HepG2 (cell line): Measurements from ENCODE around the gene CLIC1. TPM values are rescaled to one million over a fixed set of nuclear protein-coding genes. Genes with fewer than 3 reads are reported as not detected.

Source experiments
- ATM ChIP-seq: fragments of 450-650 bp; IDR thresholded peaks from 2 replicates; pipeline ENCODE4 v1.7.1; 2017; ENCODE audit warnings: mild to moderate bottlenecking, borderline replicate concordance
- CEBPB ChIP-seq: IDR thresholded peaks from 2 replicates; pipeline ENCODE4 v1.6.1; 2011; ENCODE audit warnings: low read depth, low read length, improper control_type of control experiment, borderline replicate concordance
- CENPX ChIP-seq: sonication (generic); formaldehyde crosslinking; IDR thresholded peaks from 2 replicates; pipeline ENCODE4 v1.9.0; 2021; ENCODE audit warnings: mild to moderate bottlenecking, missing genetic modification reagents, moderate library complexity
- FIP1L1 ChIP-seq: fragments of 200-400 bp; formaldehyde crosslinking; IDR thresholded peaks from 2 replicates; pipeline ENCODE4 v1.6.1; 2018; ENCODE audit warnings: low read depth, mild to moderate bottlenecking, low read length, moderate library complexity, borderline replicate concordance; ENCODE audit not compliant: insufficient read depth
- FOXO1 ChIP-seq: sonication (generic); formaldehyde crosslinking; IDR thresholded peaks from 2 replicates; pipeline ENCODE4 v1.4.0; 2020; ENCODE audit warnings: missing genetic modification reagents
- GABPB1 ChIP-seq: IDR thresholded peaks from 2 replicates; pipeline ENCODE4 v1.6.1; 2016; ENCODE audit warnings: mild to moderate bottlenecking, missing genetic modification reagents, moderate library complexity, missing compliant biosample characterization
- HDAC2 ChIP-seq: sonication (generic); formaldehyde crosslinking; IDR thresholded peaks from 2 replicates; pipeline ENCODE4 v1.4.0; 2020; ENCODE audit warnings: missing genetic modification reagents
- JARID2 ChIP-seq: sonication (generic); formaldehyde crosslinking; IDR thresholded peaks from 2 replicates; pipeline ENCODE4 v1.8.1; 2023; ENCODE audit warnings: missing genetic modification reagents, inconsistent platforms; ENCODE audit not compliant: insufficient replicate concordance
- KLF6 ChIP-seq: IDR thresholded peaks from 2 replicates; pipeline ENCODE4 v1.8.0; 2016; ENCODE audit warnings: missing biosample characterization, missing genetic modification reagents
- MAFK ChIP-seq, 2 experiments: IDR thresholded peaks in 1 of 2; conservative IDR thresholded peaks in 1 of 2; 2 replicates each; pipeline ENCODE4 v1.6.1; 2011; ENCODE audit warnings: improper control_type of control experiment in 2 of 2, low read length in 2 of 2
- MIXL1 ChIP-seq: IDR thresholded peaks from 2 replicates; pipeline ENCODE4 v1.6.1; 2016
- RELA ChIP-seq: sonication (generic); formaldehyde crosslinking; IDR thresholded peaks from 2 replicates; pipeline ENCODE4 v1.4.0; 2020; ENCODE audit warnings: missing genetic modification reagents
- SCMH1 ChIP-seq: sonication (generic); formaldehyde crosslinking; IDR thresholded peaks from 2 replicates; pipeline ENCODE4 v1.9.0; 2021; ENCODE audit warnings: missing genetic modification reagents, mild to moderate bottlenecking, borderline replicate concordance
- TAF15 ChIP-seq: fragments of 200-400 bp; formaldehyde crosslinking; IDR thresholded peaks from one replicate; pipeline ENCODE4 v1.6.1; 2018; ENCODE audit warnings: mild to moderate bottlenecking, low read depth, low read length; ENCODE audit not compliant: poor library complexity, severe bottlenecking
- TARDBP ChIP-seq: sonication (generic); formaldehyde crosslinking; IDR thresholded peaks from 2 replicates; pipeline ENCODE4 v1.8.0; 2022; ENCODE audit warnings: mild to moderate bottlenecking, missing genetic modification reagents
- ZNF225 ChIP-seq: sonication (generic); formaldehyde crosslinking; IDR thresholded peaks from 2 replicates; pipeline ENCODE4 v1.4.0; 2020; ENCODE audit warnings: mild to moderate bottlenecking, missing genetic modification reagents
- ZNF549 ChIP-seq: sonication (generic); formaldehyde crosslinking; IDR thresholded peaks from 2 replicates; pipeline ENCODE4 v1.5.0; 2020; ENCODE audit warnings: missing genetic modification reagents
- ZNF614 ChIP-seq: IDR thresholded peaks from 2 replicates; pipeline ENCODE4 v1.6.1; 2018; ENCODE audit warnings: missing biosample characterization, missing genetic modification reagents, inconsistent platforms, borderline replicate concordance
- ZNF674 ChIP-seq: sonication (generic); formaldehyde crosslinking; IDR thresholded peaks from 2 replicates; pipeline ENCODE4 v1.5.0; 2020; ENCODE audit warnings: low read depth, mild to moderate bottlenecking, missing genetic modification reagents
- ZNF781 ChIP-seq: sonication (generic); formaldehyde crosslinking; IDR thresholded peaks from 2 replicates; pipeline ENCODE4 v1.5.1; 2020; ENCODE audit warnings: borderline replicate concordance, mild to moderate bottlenecking, missing genetic modification reagents; ENCODE audit errors: not compliant biosample characterization
- ZSCAN22 ChIP-seq: sonication (generic); formaldehyde crosslinking; IDR thresholded peaks from 2 replicates; pipeline ENCODE4 v1.4.0; 2020; ENCODE audit warnings: mild to moderate bottlenecking, missing genetic modification reagents
- polyA plus RNA-seq, 8 experiments: library from polyadenylated mRNA; depleted of rRNA in 3 of 8; stranded (reverse) in 7 of 8; unstranded in 1 of 8; fragments of >200 nt; fragmentation: Illumina TruSeq in 4 of 8; extraction: Trizol in 4 of 8; gene quantifications; 2 replicates each; pipeline versions ENCODE4 v1.2.1 to v1.2.3, GENCODE V29; 2011 to 2016; ENCODE audit warnings: low read depth in 4 of 8, missing spikeins in 1 of 8, mixed read lengths in 1 of 8; ENCODE audit not compliant: insufficient read depth in 1 of 8
- total RNA-seq, 5 experiments: library from RNA; depleted of rRNA; stranded (reverse); fragments of >200 nt; fragmentation: Illumina TruSeq; extraction: Trizol; gene quantifications; 2 replicates each; pipeline ENCODE4 v1.2.3, GENCODE V29; 2016; ENCODE audit warnings: low read depth in 1 of 5
- TF ChIP-seq, protein P1 (sequence below): sonication (generic); formaldehyde crosslinking; IDR thresholded peaks from 2 replicates; pipeline ENCODE4 v1.8.1; 2023; ENCODE audit warnings: mild to moderate bottlenecking, missing genetic modification reagents
- TF ChIP-seq, protein P2 (sequence below): sonication (generic); formaldehyde crosslinking; IDR thresholded peaks from 2 replicates; pipeline ENCODE4 v1.8.0; 2022; ENCODE audit warnings: low read depth, missing genetic modification reagents
- TF ChIP-seq, protein P3 (sequence below): sonication (generic); formaldehyde crosslinking; IDR thresholded peaks from 2 replicates; pipeline ENCODE4 v1.4.0; 2020; ENCODE audit warnings: missing genetic modification reagents
- TF ChIP-seq, protein P4 (sequence below): sonication (generic); formaldehyde crosslinking; IDR thresholded peaks from 2 replicates; pipeline ENCODE4 v1.5.0; 2020; ENCODE audit warnings: missing genetic modification reagents

CLIC1 gene
- total and polyA plus RNA-seq, 2 of the 13 experiments (the other 11 are each of a cell fraction or from before 2014, with no cell fraction given) = 602 to 891 TPM

DNA sequence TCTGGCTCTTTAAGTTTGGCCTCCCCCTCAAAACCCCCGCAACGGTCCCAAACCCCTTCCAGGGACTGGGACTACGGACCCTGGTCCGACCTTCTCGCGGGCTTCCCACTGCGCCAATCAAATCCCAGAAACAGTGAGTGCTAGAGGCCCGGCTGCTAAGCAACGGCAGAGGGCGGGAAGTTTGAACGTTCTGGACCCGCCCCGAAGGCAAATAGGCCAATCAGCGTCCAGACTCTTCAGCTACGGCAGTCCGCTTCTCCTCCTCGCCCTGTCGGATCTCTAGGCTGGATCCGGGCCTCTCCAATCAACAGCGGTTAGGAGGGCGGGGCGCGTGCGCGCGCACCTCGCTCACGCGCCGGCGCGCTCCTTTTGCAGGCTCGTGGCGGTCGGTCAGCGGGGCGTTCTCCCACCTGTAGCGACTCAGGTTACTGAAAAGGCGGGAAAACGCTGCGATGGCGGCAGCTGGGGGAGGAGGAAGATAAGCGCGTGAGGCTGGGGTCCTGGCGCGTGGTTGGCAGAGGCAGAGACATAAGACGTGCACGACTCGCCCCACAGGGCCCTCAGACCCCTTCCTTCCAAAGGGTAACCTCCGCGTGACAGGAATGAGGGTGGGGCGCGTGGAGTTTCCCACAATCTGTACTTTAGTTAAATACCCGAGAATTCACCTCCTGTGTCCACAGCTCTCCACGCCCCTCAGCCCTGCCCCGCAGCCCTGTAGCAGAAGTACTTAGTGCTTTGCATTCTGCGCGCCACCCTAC lies 3.5 kb upstream of the CLIC1 start, which contains the start of gene MSH5 (continued):
- TF ChIP-seq ZNF781 = peak; percentile 97
- peak; percentile 90 for TF ChIP-seq TARDBP
- TF ChIP-seq RELA (CRISPR knock-in tag) = no peak
- TF ChIP-seq ZSCAN22 (CRISPR knock-in tag) = peak; percentile 82; the same call in 1 of the 2 replicates
- TF ChIP-seq ZNF225 (CRISPR knock-in tag) = peak; percentile 77; the same call in 1 of the 2 replicates
- TF ChIP-seq MIXL1 = no peak; the same call in none of the 2 replicates
- TF ChIP-seq, protein P1, sequence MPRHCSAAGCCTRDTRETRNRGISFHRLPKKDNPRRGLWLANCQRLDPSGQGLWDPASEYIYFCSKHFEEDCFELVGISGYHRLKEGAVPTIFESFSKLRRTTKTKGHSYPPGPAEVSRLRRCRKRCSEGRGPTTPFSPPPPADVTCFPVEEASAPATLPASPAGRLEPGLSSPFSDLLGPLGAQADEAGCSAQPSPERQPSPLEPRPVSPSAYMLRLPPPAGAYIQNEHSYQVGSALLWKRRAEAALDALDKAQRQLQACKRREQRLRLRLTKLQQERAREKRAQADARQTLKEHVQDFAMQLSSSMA (CRISPR knock-in tag) = peak; percentile 73; the same call in 1 of the 2 replicates
- peak; percentile 53; the same call in 1 of the 2 replicates for TF ChIP-seq ZNF614 (CRISPR knock-in tag)
- TF ChIP-seq KLF6 = 0 out of 2 replicates have a peak, but pooled peaks have one; percentile 53
- no peak for TF ChIP-seq ZNF549
- TF ChIP-seq SCMH1 (CRISPR knock-in tag) = no peak
- peak; percentile 33 for TF ChIP-seq JARID2
- TF ChIP-seq ATM = no peak
- no peak; the same call in 1 of the 2 replicates for TF ChIP-seq FOXO1 (CRISPR knock-in tag)
- TF ChIP-seq CEBPB = no peak
- no peak for TF ChIP-seq MAFK (conservative IDR thresholded peaks at IDR 0.05 in 1 of 2, IDR thresholded peaks at IDR 0.05 in 1 of 2; ENCODE audit: low read length in 2 of 2)
- TF ChIP-seq HDAC2 (CRISPR knock-in tag) = peak; percentile 67
- 0 out of 2 replicates have a peak, but pooled peaks have one; percentile 34 for TF ChIP-seq FIP1L1
- TF ChIP-seq, protein P2, sequence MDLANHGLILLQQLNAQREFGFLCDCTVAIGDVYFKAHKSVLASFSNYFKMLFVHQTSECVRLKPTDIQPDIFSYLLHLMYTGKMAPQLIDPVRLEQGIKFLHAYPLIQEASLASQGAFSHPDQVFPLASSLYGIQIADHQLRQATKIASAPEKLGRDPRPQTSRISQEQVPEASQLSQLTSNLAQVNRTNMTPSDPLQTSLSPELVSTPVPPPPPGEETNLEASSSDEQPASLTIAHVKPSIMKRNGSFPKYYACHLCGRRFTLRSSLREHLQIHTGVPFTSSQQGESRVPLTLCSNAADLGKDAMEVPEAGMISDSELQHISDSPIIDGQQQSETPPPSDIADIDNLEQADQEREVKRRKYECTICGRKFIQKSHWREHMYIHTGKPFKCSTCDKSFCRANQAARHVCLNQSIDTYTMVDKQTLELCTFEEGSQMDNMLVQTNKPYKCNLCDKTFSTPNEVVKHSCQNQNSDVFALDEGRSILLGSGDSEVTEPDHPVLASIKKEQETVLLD (CRISPR knock-in tag) = peak; percentile 91
- TF ChIP-seq, protein P3, sequence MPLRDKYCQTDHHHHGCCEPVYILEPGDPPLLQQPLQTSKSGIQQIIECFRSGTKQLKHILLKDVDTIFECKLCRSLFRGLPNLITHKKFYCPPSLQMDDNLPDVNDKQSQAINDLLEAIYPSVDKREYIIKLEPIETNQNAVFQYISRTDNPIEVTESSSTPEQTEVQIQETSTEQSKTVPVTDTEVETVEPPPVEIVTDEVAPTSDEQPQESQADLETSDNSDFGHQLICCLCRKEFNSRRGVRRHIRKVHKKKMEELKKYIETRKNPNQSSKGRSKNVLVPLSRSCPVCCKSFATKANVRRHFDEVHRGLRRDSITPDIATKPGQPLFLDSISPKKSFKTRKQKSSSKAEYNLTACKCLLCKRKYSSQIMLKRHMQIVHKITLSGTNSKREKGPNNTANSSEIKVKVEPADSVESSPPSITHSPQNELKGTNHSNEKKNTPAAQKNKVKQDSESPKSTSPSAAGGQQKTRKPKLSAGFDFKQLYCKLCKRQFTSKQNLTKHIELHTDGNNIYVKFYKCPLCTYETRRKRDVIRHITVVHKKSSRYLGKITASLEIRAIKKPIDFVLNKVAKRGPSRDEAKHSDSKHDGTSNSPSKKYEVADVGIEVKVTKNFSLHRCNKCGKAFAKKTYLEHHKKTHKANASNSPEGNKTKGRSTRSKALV = peak; percentile 69
- peak; percentile 81 for TF ChIP-seq GABPB1 (CRISPR knock-in tag)
- TF ChIP-seq TAF15 = no peak
- no peak for TF ChIP-seq CENPX
- TF ChIP-seq, protein P4, sequence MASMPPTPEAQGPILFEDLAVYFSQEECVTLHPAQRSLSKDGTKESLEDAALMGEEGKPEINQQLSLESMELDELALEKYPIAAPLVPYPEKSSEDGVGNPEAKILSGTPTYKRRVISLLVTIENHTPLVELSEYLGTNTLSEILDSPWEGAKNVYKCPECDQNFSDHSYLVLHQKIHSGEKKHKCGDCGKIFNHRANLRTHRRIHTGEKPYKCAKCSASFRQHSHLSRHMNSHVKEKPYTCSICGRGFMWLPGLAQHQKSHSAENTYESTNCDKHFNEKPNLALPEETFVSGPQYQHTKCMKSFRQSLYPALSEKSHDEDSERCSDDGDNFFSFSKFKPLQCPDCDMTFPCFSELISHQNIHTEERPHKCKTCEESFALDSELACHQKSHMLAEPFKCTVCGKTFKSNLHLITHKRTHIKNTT (CRISPR knock-in tag) = no peak
- no peak for TF ChIP-seq ZNF674 (CRISPR knock-in tag)
